Activated CD8-positive, alpha-beta memory T cell treated with anti-CD3 and anti-CD28 coated beads for 48 hours (primary cell): ENCODE data around the gene TBK1.

Source experiments
- DNase-seq, 3 experiments: peaks; one replicate each; pipeline ENCODE4 v3.0.0-alpha.2; 2020; ENCODE audit warnings: low read depth in 2 of 3, low spot score in 2 of 3

Gene TBK1

GRCh38 chr12:64450711-64451486, 1.0 kb upstream of the TBK1 start:
- DNase-seq, result no peak

GRCh38 chr12:64452559-64453329, 824 bp downstream of the TBK1 start:
- DNase-seq, result no peak

GRCh38 chr12:64455506-64455905, 3.6 kb downstream of the TBK1 start:
- DNase-seq, result no peak

GRCh38 chr12:64456119-64456518, 4.2 kb downstream of the TBK1 start:
- no peak for DNase-seq

GRCh38 chr12:64457032-64457431, 5.1 kb downstream of the TBK1 start:
- DNase-seq, result no peak

- no peak for DNase-seq
These were observed 5.5 kb downstream of the TBK1 start for GRCh38 chr12:64457466-64457865.

GRCh38 chr12:64457923-64458322, 6.0 kb downstream of the TBK1 start:
- no peak for DNase-seq

- no peak for DNase-seq
These were observed 7.5 kb downstream of the TBK1 start for GRCh38 chr12:64459394-64459891.

GRCh38 chr12:64461634-64462414, 9.9 kb downstream of the TBK1 start:
- DNase-seq, result no peak

GRCh38 chr12:64466178-64466577, 14.3 kb downstream of the TBK1 start:
- DNase-seq, result no peak

GRCh38 chr12:64468966-64469365, 17.0 kb downstream of the TBK1 start:
- no peak for DNase-seq

- DNase-seq, result no peak
These were observed 17.7 kb downstream of the TBK1 start for GRCh38 chr12:64469455-64470142.

- DNase-seq, result no peak
These were observed 18.6 kb downstream of the TBK1 start for GRCh38 chr12:64470495-64470894.

GRCh38 chr12:64473176-64473575, 21.3 kb downstream of the TBK1 start:
- no peak for DNase-seq

GRCh38 chr12:64475518-64475917, 23.6 kb downstream of the TBK1 start:
- no peak for DNase-seq

GRCh38 chr12:64476844-64477243, 24.9 kb downstream of the TBK1 start:
- DNase-seq, result no peak

GRCh38 chr12:64478661-64479060, 26.7 kb downstream of the TBK1 start:
- no peak for DNase-seq

GRCh38 chr12:64480148-64480547, 28.2 kb downstream of the TBK1 start:
- DNase-seq, result no peak

GRCh38 chr12:64486657-64487056, 34.7 kb downstream of the TBK1 start:
- DNase-seq, result no peak

GRCh38 chr12:64491718-64492117, 39.8 kb downstream of the TBK1 start:
- DNase-seq, result no peak

- DNase-seq, result no peak
These were observed 41.6 kb downstream of the TBK1 start for GRCh38 chr12:64493513-64493912.
